GM18519 (cell line): ENCODE results near the gene RNF144A.

ENCODE experiments used
- ATAC-seq: cut with Tn5 transposase; IDR thresholded peaks from one replicate; pipeline ENCODE4 v1.9.1; 2021; ENCODE audit warnings: mild to moderate bottlenecking, moderate library complexity; ENCODE audit not compliant: unreplicated experiment, low FRiP score

The RNF144A gene

DNA sequence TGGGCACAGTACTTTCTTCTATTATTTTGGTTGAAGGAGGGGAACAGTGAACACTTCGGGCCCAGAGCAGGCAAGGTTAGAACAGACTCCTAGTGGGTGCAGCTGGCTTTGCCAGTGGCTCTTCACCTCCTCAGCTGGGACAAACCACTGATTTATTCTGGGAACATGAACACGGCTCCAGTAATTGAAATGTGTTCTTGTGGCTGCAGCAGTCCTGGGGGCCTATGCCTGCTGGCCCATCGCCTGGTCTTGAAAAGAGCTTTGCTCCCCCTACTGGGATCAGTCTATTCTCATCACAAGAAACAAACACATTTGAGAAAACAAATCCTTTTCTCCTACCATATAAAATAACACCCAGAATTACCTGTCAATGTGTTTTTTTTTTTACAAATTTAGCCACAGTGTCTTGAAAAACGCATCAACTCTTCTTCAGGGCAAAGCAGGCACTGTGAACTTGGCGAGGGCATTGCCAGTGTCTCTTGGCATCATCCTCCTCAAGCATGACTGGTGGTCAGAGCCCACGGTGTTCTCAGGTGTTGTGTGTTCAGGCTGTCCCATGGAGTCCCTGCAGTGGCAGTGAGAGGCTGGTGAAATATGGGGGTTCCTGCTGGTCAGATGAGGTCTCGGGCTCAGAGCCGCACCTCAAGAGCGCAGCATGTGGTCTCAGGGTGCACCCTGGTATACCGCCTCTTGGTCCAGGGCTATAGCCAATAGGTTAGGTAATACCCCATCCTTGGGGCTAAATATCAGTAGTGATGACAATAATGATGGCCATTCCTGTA lies 51.3 kb downstream of the RNF144A start:
- ATAC-seq = no peak

DNA sequence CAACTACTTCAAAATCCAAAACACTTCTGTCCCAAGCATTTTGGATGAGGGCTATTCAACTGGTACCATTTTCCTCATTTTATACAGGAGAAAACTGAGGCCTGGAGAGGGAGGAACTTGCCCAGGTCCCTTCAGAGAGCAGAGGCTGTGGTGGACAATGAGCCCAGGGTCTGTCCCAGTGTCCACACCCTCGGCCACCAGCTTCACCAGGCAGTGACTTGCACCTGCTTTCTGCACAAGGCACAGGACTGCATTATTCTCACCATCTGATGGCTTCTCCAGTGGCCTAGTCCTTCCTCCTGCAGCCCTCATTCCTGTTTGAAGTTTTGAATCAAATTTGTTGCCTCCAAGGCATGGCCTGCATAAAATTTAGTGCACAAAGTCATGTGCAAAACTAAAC lies 53.3 kb downstream of the RNF144A start:
- ATAC-seq = no peak

DNA sequence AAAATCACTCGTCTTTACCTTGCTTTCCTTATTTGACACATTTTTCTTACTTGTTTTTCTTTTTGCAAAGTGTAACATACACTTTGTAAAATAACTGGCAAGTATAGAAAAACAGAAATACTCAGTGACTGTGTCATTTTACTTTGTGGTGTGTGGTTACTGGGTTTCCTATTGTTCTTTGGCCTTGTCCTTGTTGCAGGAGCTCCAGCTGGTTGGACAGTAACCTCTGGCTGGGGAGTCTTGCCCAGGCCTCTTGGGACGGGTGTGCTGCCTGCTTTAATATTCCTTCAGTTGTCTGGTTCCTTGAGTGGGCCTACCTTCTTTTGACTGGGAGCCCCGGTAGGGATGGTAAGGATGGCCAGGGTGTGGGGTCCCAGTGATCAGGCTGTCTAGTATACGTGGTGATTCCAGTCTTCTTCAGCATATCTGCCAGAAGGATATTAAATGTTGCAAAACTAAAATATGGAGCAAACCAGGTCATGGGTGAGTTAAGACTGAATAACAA lies 53.8 kb downstream of the RNF144A start:
- no peak for ATAC-seq

DNA sequence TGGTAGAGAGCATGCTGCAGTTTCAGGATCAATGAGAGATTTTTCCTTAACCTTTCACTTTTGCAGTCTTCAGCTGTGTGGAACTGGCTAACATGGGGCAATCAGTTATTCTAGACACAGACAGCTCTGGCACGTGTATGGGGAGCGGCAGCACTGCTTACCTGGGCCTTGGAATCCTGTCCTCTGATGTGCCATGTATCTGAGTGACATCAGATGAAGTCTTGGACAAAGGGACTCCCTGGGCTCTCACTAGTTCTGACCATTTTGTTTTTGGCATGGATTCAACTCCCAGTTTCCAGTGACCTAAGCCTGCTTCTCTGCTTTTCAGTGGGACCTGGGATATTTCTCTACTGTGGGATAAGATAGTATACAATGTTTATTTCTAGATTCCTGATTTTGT lies 54.3 kb downstream of the RNF144A start:
- ATAC-seq = no peak

DNA sequence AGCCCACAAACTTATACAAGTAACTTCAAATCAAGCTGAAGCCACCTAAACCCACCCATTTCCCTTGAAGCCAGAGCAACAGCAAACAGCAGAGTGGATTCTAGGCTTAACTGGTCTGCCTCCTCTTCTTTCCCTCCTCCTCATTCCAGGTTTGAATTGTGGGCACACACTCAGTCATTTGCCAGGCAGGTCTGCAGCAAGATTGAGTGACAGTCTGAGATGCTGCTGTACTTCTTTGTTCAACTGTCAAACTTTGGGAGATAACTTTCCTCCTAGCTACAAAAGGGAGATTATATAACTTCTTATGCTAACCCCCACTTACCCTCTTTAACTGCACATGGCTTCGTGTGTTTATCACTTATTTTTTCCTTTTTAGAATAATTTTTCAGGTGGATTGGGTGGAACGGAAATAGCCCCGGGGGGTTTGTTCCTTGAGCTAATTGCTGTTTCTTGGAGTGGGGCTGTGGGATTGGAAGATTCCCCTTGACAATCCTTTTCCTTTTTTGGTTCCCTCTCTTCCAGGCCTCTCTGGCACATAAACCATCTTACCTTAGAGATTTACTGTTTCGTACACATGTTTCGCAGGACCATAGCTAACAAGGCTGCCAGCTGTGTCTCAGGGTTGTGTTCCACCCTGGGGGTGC lies 55.0 kb downstream of the RNF144A start:
- ATAC-seq = no peak

DNA sequence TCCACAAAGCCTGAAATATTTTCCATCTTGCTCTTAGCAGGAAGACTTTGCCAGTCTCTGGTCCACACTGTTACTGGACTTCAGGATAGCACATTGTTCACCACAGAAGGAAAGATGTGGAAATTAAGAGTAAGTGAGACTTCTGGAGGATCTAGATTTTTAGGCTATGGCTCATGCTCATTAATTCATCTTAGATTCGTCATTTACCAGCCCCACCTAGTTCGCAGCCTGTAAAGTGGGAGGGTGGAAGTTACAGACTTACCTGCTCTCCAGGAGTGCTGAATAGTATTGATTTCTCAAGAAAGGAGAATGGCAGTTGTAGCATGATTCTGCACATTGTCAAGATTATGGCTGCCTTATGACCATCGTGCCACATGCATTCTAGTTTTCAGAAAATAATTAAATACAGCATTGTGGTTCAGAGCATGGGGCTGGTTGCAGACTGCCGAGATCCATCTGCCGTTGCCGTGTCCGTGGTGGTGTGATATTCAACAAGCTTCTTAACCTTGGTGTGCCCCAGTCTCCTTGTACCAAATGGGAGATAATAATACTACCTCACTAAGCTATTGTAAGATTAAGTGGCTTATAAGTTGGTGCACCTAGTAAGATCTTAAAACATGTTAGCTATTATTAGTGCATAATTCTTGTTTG lies 56.8 kb downstream of the RNF144A start:
- ATAC-seq = no peak

DNA sequence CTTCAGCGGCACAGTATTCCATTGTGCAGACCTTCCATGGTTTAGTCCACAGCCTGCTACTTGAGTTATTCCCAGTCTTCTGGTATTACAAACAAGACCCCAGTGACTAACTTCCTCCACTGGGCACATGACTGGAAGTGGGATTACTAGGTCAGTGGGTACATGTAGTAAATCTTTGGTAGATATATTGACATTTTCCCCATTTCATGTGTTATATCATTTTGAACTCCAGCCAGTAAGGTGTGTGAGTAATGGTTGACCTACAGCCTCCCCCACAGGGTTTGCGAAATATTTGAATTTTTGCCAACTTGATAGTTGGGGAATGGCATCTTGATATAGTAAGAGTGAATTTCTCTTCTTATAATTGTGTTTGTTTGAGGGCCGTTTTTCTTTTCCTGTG lies 58.8 kb downstream of the RNF144A start:
- no peak for ATAC-seq

DNA sequence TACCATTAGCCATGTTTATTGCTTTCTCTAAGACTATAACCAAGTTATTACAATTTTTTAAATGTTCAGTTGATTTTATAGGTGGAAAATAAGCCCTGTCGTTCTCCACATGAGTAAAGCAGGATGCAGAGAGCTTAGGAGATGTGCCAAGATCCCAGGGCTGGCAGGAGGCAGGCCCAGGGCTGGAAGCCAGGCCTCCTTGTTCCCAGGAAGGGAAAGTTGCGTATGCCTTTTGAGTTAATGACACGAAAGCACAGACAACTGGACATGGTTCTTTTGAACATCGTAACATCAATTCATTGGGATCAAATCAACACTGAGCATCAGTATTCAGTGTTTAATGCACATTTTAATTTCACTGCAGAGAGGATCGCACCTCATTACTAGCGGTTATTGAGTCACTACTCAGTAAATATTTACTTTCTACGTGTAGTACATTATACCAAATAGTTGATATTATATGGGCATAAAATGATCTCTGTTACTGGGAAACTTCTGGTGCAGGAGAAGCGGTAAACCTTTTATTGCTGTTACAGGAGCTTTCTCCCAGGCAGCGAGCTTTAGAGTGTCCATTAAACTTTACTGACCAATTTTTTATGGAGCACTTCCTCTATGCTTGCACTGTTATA lies 60.0 kb downstream of the RNF144A start:
- no peak for ATAC-seq

DNA sequence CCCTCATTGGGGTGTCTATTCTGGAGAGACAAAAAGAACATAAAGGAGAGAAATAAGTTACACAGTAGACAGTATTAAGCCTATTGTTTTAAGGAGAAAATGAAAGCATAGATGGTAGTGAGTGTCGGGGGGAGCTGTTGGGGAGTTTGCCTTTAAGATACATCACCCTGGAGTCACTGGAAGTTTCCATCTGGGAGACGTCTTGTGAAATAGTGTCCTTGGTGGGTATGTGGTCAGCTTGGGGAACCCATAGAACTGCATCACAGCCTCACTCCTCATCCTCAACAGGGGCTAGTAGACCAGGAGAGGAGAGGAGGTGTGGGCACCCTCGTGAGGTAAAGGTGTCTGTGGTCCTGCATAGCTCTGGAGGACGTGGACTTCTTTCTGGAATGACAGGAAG lies 60.6 kb downstream of the RNF144A start:
- ATAC-seq = no peak

DNA sequence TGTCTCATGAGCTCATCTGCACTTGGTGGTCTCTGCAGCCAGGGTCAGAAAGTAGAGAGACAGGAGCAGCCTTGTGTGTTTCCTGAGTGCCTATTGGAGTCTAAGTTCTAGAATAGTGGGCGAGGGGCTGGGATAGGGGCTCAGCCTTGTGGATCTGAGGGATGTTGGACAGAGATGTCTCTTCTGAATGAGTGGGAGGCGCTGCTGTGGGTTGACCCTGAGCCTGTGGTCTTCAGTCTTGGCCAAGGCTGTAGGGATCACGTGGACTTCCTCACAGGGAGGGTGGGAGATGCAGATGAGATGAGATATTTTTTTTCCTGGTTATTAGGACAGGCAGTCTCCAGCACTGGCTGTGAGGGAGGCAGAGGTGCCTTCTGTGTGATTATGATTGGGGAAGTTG lies 61.8 kb downstream of the RNF144A start:
- ATAC-seq = no peak

DNA sequence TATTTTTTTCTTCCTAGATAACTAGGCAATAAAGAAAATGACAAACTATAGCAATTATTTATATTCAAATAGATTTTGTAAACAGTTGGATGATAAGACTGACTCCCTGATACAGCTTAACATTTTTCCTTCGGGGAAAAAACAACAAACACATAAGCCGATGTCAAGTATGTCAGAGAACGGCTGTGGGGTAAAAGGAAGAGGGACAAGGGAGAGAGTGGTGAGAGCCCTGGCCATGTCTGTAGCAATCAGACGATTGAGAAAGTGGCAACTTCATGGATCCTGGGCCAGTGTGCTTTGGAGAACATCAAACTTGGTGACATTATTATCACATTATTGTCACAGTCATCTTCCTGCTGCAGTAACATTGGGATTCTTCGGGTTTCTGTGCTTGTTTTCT lies 65.2 kb downstream of the RNF144A start:
- no peak for ATAC-seq

DNA sequence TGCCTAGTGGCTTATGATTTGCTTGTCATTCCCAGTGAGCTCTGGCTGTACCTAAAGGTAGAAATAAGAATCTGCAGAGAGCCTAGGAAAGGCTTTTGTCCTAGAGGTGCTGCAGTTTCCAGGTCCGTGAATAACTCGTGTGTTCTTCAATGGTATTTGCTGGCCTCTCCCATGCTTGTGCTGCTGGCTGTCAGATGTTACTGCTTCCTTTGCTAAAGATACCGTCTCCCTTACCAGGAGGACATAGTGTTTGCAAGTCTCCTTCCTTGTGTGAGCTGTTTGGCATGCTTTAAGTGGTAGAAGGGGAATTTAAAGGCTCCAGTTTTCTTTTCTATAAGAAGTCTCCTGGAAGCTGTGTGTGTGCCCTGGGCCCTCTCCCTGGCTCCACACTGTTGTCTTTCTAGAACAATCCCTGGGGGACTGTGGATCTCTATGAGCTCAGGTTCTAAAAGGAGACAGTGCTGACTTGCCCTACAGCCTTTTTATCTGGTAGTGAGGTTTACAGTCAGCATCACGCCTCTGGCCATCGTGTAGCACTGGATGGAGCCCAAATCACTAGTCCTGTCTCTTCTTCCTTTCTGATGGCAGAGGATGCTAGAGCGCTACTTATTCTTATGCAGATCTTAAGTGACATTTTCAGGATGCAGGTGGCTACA lies 65.8 kb downstream of the RNF144A start:
- no peak for ATAC-seq

DNA sequence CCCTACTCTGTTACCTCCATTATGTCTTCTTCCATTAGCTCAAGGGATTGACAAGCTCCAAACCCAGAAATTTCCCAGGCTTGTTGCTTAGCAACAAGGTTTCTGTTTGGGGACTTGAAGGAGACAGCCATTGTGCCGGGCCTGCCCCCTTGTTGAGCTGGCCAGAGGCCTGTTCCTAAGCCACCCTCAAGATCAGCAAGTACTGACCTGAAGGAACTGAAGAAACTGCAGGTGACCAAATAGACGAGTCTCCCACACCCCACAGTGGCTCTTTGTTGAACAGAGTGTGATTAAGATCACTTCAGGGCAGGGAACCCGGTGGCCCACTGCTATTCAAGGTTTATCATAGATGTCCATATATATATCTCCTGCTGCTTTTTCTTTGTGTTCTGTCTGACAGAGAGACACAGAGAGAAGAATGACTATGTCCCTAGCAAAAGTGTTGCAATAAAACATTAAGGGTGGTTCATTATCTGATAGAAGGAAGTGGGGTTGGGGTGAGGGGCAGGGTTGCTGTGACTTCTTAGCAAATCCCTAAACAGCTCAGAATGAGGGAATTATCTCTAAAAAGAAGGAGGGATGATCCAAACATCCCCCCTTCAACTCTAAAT lies 69.2 kb downstream of the RNF144A start:
- no peak for ATAC-seq

DNA sequence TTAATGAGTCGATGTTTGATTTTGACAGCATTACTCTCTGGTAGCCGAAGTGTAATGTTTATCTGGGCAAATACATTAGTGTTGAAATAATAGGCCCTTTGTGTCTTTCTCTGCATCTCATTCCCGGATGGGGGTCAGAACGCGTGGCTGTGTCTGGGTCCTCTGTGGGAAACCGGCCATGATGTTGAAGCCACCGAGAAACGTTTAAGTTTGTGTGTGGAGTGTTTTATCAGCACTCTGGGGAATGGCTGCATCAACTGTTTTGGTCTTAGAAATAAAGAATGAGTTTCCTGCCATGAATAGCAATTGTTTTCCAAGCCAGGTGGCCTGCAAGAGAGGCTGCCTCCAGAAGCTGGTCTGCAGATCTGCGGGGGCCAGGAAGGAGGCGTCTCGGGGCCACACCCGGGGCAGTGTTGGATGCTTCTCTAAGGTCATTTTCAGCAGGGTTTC lies 69.7 kb downstream of the RNF144A start:
- ATAC-seq = no peak

DNA sequence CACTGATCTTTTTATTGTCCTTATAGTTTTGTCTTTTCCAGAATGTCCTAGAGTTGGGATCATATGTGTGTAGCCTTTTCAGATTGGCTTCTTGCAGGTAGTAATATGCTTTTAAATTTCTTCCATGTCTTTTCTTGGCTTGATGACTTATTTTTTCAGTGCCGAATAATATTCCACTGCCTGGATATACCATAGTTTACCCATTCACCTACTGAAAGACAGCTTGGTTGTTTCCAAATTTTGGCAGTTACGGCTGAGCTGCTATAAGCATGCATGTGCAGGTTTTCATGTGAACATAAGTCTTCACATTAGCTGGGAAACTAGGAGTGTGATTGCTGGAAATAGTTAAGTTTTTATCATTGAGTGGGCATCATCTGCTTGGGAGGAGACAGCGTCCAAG lies 73.7 kb downstream of the RNF144A start:
- no peak for ATAC-seq

DNA sequence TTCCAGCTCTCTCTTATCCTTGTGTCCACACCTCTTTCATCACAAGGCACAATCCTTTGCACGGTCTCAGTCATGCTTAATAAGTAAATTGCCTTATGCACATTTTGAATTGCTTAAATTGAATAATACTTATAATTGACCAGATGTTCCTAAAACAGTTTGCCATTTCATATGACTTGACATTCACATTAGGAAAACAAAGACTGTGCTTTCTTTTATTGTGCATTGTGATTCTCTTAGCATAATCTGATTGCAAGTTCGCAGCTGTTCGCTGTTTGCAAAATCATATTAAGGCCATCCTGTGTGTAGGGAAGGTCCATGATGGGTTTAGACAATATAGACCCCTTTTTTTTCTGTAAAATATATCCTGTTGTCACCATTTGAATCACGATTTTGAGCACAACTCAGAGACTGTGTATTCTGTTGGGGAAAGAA lies 75.6 kb downstream of the RNF144A start:
- ATAC-seq = no peak

DNA sequence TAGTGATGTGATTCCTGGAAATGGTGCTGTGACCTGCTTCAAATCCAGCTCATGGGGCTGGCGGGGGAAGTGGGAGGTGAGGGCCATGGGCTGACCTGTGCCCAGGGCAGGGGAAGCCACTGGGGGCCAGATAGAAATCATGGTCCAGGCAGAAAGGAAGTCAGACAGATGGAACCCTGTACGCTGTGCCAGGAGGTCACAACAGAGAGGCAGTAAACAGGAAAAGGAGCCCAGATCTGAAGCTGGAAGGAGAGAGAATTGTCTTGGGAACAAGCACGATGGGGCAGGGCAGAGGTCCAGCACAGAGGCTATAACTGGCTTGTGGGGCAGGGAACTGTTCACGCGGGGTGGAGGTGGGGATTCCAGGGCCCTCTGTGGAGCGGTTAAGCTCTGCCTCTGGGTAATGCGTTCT lies 76.0 kb downstream of the RNF144A start:
- no peak for ATAC-seq

DNA sequence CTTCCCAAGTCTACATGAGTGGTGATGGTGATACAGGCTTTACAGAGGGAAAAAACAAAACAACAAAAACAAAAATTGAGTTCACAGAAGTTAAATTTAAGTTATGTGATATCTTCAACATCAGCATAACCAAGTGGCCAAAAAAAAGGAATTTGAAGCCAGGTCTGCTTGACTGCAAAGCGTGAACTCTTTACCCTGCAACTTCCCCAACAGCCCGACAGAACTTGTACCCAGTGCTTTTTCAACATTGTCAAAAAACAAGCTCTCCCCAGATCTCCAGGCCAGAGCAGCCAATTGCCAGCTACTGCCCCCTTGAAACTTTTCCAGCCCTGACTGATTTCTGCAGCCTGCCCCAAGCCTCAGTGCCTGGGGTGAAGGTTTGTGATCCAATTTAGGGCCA lies 76.7 kb downstream of the RNF144A start:
- no peak for ATAC-seq

DNA sequence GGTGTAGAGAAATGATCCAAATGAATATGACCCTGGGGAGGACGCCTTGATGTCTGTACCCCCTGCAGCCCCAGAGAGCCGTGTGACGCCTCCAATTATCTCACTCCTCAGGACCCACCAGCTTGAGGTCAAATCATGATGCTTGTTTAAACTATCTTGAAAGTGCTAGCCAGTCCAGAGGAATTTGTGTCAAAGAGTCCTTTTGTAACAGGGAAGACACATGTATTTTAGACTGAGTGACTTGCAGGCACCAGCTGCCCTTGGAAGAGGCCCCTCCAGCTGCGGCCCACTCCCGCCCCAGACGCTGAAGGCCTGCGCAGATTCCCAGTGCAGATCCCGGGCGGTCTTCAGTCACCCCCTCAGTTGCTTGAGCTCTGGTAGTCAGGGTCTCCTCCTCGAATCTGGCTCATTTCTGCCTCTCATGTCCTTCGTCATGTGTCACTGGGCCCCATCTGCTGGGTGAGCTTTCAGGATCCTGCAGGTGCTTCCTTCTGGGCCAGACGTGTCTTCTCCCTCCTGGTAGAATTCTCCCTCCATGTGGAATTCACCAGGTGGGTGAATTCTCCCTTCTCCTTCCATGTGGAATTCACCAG lies 77.4 kb downstream of the RNF144A start:
- no peak for ATAC-seq
